ENCODE measurements around the gene CRYZL1. TPM values are rescaled to one million over a fixed set of nuclear protein-coding genes. Genes with fewer than 3 reads are reported as not detected.
"Not testable (repeated sequence)": the region's sequence is repeated elsewhere in the genome, so short reads cannot be mapped to it uniquely, and the experiment has no call there.

Gene CRYZL1
- total RNA-seq, 1 experiment from 2014 or later = 13.5 TPM

DNA sequence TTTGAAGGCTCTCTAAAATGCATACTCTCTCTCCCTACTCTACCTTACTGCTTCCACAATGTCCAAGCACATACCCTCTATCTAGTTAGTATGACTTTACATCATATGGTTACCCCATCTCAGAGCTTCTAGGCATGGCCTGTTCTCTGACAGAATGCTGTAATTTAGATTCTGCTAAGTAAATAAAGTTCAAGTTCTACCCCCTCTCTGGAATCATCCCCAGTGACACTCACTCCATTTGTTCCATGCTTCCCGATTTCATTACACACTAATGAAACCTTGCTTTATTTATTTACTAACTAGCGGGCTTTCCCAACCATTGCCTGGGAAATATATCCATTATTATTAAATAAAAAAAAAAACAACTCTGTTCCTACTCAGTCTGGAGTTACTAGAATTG, 7.3 kb downstream of the CRYZL1 start:
- no peaks in the 10 kb centered on the region for H3K23me2 ChIP-seq (ENCODE audit: insufficient read length, low read depth, low read length, poor library complexity, severe bottlenecking)
- no peak for TF ChIP-seq CTCF (conservative IDR thresholded peaks at IDR 0.05)
- no peak overlapping the region for H2BK15ac ChIP-seq (ENCODE audit: low read depth, low read length)
- no peak overlapping the region for H2BK20ac ChIP-seq (ENCODE audit: low read depth, low read length, poor library complexity, severe bottlenecking)
- no peaks in the 10 kb centered on the region for H3K79me2 ChIP-seq (ENCODE audit: insufficient read depth, low read length)
- no peak overlapping the region for H3K14ac ChIP-seq (ENCODE audit: insufficient read depth, low read length)
- no peak overlapping the region for H3K4me2 ChIP-seq (ENCODE audit: insufficient read depth, insufficient read length, low read length)
- Mint-ChIP-seq H3K4me1 (peaks cover 7 to 15% of the 10 kb centered on the region in 2 experiments), H3K27ac (no peak overlapping the region; a peak in 1 of 7 replicates), H3K36me3 (ENCODE audit: insufficient read depth in 1 of 3, low read depth in 3 of 3) (peaks cover 14 to 26% (median 18%) of the 10 kb centered on the region in 3 experiments), H3K4me3 (no peak overlapping the region), H3K9me3 (peaks cover 4 to 5% of the 10 kb centered on the region in 2 experiments; a peak in 4 of 5 replicates), H3K27me3 (ENCODE audit: low read depth) (no peaks in the 10 kb centered on the region)
- no peak overlapping the region for H4K8ac ChIP-seq (replicated peaks; ENCODE audit: insufficient read length, low read depth, low read length)
- H2BK5ac ChIP-seq (ENCODE audit: insufficient read length, low read length) = no peak overlapping the region
- no peak overlapping the region for H4K91ac ChIP-seq (ENCODE audit: insufficient read length, low read depth, low read length)
- no peaks in the 10 kb centered on the region for H4K20me1 ChIP-seq (ENCODE audit: control insufficient read depth, insufficient read depth, insufficient read length)
- no peak overlapping the region for H2AFZ ChIP-seq (ENCODE audit: low read length)
- no peak overlapping the region for H2BK120ac ChIP-seq (ENCODE audit: low read depth, low read length, poor library complexity, severe bottlenecking)
- no peak overlapping the region for H3K23ac ChIP-seq (ENCODE audit: insufficient read length, low read depth, low read length)
- no peak overlapping the region for H3T11ph ChIP-seq (ENCODE audit: low read length)
- H3K27me3 ChIP-seq (ENCODE audit: insufficient read depth, low read length) = no peaks in the 10 kb centered on the region
- no peaks in the 10 kb centered on the region for H3K9me3 ChIP-seq (ENCODE audit: control insufficient read depth, low read depth, low read length)
- no peak overlapping the region for H3K4ac ChIP-seq (ENCODE audit: low read depth, low read length)
- H2AK5ac ChIP-seq (ENCODE audit: insufficient read length, low read length) = no peak overlapping the region
- H4K5ac ChIP-seq (ENCODE audit: insufficient read length, low read depth, low read length) = no peak overlapping the region
- no CpG with 5 or more reads among the region's 2 CpGs for WGBS (ENCODE audit: extremely low coverage, insufficient read length, low lambda C conversion rate)
- H3K56ac ChIP-seq (ENCODE audit: insufficient read length, low read depth, low read length) = no peak overlapping the region
- H2BK12ac ChIP-seq (ENCODE audit: insufficient read length, low read depth, low read length) = no peak overlapping the region
- DNase-seq = no peak
- no peaks in the 10 kb centered on the region for H3K79me1 ChIP-seq (ENCODE audit: insufficient read depth, low read depth, low read length, poor library complexity, severe bottlenecking)
- H3K18ac ChIP-seq (ENCODE audit: insufficient read length, low read depth, low read length) = no peak overlapping the region
- H3K9ac ChIP-seq (ENCODE audit: extremely low read depth, insufficient read length, low read length) = no peak overlapping the region
- no peak overlapping the region for H3K27ac ChIP-seq (ENCODE audit: insufficient read length, low read depth, low read length)
- H3K4me1 ChIP-seq (ENCODE audit: insufficient read depth, low read length) = no peaks in the 10 kb centered on the region

GRCh38 chr21:33626151-33626550, 15.4 kb downstream of the CRYZL1 start:
- H2AFZ ChIP-seq (ENCODE audit: low read length); H3K23me2 ChIP-seq (ENCODE audit: insufficient read length, low read depth, low read length, poor library complexity, severe bottlenecking); H2BK120ac ChIP-seq (ENCODE audit: low read depth, low read length, poor library complexity, severe bottlenecking); H3K27me3 ChIP-seq (ENCODE audit: insufficient read depth, low read length); H3K27ac Mint-ChIP-seq; H4K5ac ChIP-seq (ENCODE audit: insufficient read length, low read depth, low read length); H3K9me3 Mint-ChIP-seq; H3K9me3 ChIP-seq (ENCODE audit: control insufficient read depth, low read depth, low read length); DNase-seq; H2BK20ac ChIP-seq (ENCODE audit: low read depth, low read length, poor library complexity, severe bottlenecking); H3T11ph ChIP-seq (ENCODE audit: low read length); H3K4me3 Mint-ChIP-seq; H2BK15ac ChIP-seq (ENCODE audit: low read depth, low read length); H2BK5ac ChIP-seq (ENCODE audit: insufficient read length, low read length); H4K91ac ChIP-seq (ENCODE audit: insufficient read length, low read depth, low read length); H3K79me1 ChIP-seq (ENCODE audit: insufficient read depth, low read depth, low read length, poor library complexity, severe bottlenecking); H3K27me3 Mint-ChIP-seq (ENCODE audit: low read depth); H2BK12ac ChIP-seq (ENCODE audit: insufficient read length, low read depth, low read length); H3K9ac ChIP-seq (ENCODE audit: extremely low read depth, insufficient read length, low read length); H4K20me1 ChIP-seq (ENCODE audit: control insufficient read depth, insufficient read depth, insufficient read length); H3K79me2 ChIP-seq (ENCODE audit: insufficient read depth, low read length); H3K14ac ChIP-seq (ENCODE audit: insufficient read depth, low read length); H4K8ac ChIP-seq (replicated peaks; ENCODE audit: insufficient read length, low read depth, low read length); H3K4me2 ChIP-seq (ENCODE audit: insufficient read depth, insufficient read length, low read length); H3K27ac ChIP-seq (ENCODE audit: insufficient read length, low read depth, low read length); H3K23ac ChIP-seq (ENCODE audit: insufficient read length, low read depth, low read length); H3K56ac ChIP-seq (ENCODE audit: insufficient read length, low read depth, low read length); H3K18ac ChIP-seq (ENCODE audit: insufficient read length, low read depth, low read length); H2AK5ac ChIP-seq (ENCODE audit: insufficient read length, low read length); H3K4me1 ChIP-seq (ENCODE audit: insufficient read depth, low read length); H3K4ac ChIP-seq (ENCODE audit: low read depth, low read length): not testable (repeated sequence)
- no CpG with 5 or more reads among the region's 7 CpGs for WGBS (ENCODE audit: extremely low coverage, insufficient read length, low lambda C conversion rate)
- H3K4me1 Mint-ChIP-seq = peaks cover 15 to 16% of the 10 kb centered on the region in 2 experiments
- H3K36me3 Mint-ChIP-seq (ENCODE audit: insufficient read depth in 1 of 3, low read depth in 3 of 3) = peaks cover 16 to 34% (median 31%) of the 10 kb centered on the region in 3 experiments
